ENCODE data around the gene ABCB1. TPM values are rescaled to one million over a fixed set of nuclear protein-coding genes. Genes with fewer than 3 reads are reported as not detected.

ABCB1 gene
- 0.75 TPM in 1 of 2 replicates, not detected in the other for total RNA-seq (ENCODE audit: low replicate concordance)

GRCh38 chr7:87600130-87601124 is at the start of gene ABCB1:
Gene ABCB1 (minus strand): TSS chr7:87600884. CDS start chr7:87600184, 700 bp downstream.

GRCh38 chr7:87475359-87476178 is 125.1 kb downstream of the ABCB1 start, which contains the start of gene ABCB4:
Gene ABCB4 (minus strand): TSS chr7:87475680. CDS start chr7:87475465, 215 bp downstream.

Other genes with a start within 250 kb of the ABCB1 start
- 0.08 and 0.12 TPM in 2 replicates for gene ABCB4, start 125.2 kb downstream of the ABCB1 start, total RNA-seq (ENCODE audit: low replicate concordance)
- 0.12 and 0.15 TPM in 2 replicates for gene RUNDC3B, start 27.5 kb upstream of the ABCB1 start, total RNA-seq (ENCODE audit: low replicate concordance)